A549 (cell line): Measurements from ENCODE around the gene SLC35F3.

Experiments
- E2F6 ChIP-seq: IDR thresholded peaks from 2 replicates; pipeline ENCODE4 v1.6.1; 2012; ENCODE audit warnings: low read depth, borderline replicate concordance
- EP300 ChIP-seq, 2 experiments: fragments of >200 bp; sonication (Bioruptor Twin); formaldehyde crosslinking; IDR thresholded peaks; 2 replicates in 1 of 2; 3 replicates in 1 of 2; pipeline ENCODE4 v1.6.1; 2016 to 2017
- JUN ChIP-seq, 2 experiments: fragments of >200 bp; sonication (Bioruptor Twin); formaldehyde crosslinking; IDR thresholded peaks; 2 replicates in 1 of 2; 3 replicates in 1 of 2; pipeline ENCODE4 v1.6.1; 2016 to 2017
- KDM5A ChIP-seq: fragments of 200-600 bp; sonication (generic); IDR thresholded peaks from 2 replicates; pipeline ENCODE4 v1.6.1; 2016; ENCODE audit warnings: antibody characterized with exemption, mild to moderate bottlenecking
- MAFK ChIP-seq: fragments of 450-650 bp; IDR thresholded peaks from 2 replicates; pipeline ENCODE4 v1.6.1; 2014; ENCODE audit not compliant: partially characterized antibody
- MAX ChIP-seq: IDR thresholded peaks from 2 replicates; pipeline ENCODE4 v1.6.1; 2012
- POLR2A ChIP-seq: IDR thresholded peaks from 2 replicates; pipeline ENCODE4 v1.6.1; 2012; ENCODE audit warnings: mild to moderate bottlenecking, low read length
- POLR2AphosphoS2 ChIP-seq: conservative IDR thresholded peaks from 2 replicates; pipeline ENCODE4 v1.6.1; 2012; ENCODE audit warnings: low read length, improper control_type of control experiment, inconsistent platforms
- RAD21 ChIP-seq, 2 experiments: fragments of >200 bp in 1 of 2; sonication (Bioruptor Twin) in 1 of 2; formaldehyde crosslinking in 1 of 2; IDR thresholded peaks in 1 of 2; conservative IDR thresholded peaks in 1 of 2; 2 replicates in 1 of 2; 3 replicates in 1 of 2; pipeline ENCODE4 v1.6.1; 2012 to 2018; ENCODE audit warnings: inconsistent platforms in 1 of 2
- RARB ChIP-seq: fragments of 250-450 bp; sonication (Bioruptor Pico); IDR thresholded peaks from 2 replicates; pipeline ENCODE4 v1.8.0; 2021; ENCODE audit warnings: mild to moderate bottlenecking, moderate library complexity
- RCOR1 ChIP-seq: fragments of 150-350 bp; IDR thresholded peaks from 2 replicates; pipeline ENCODE4 v1.6.1; 2014; ENCODE audit warnings: antibody characterized with exemption, low read length, low read depth
- TF ChIP-seq, protein P1 (sequence below): fragments of >200 bp; sonication (Bioruptor Twin); formaldehyde crosslinking; IDR thresholded peaks from 3 replicates; pipeline ENCODE4 v1.5.1; 2016

DNA sequence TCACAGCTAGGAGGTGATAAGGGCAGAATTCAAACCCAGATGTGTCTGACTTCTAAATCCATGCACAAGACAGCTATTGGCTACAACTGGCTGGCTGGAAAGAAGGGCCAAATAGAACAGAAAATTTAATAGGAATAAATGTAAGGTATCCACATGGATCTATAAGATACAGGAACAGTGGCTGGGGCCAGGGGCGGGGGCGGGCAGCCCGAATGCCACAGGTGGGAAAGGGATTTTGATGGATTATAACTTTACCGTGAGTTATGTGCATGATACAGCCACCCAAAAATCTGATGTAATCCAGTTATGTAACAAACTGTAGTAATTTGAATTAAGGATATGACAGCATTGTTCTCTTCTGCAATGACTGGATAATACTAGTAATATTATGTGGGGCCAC, 381.7 kb downstream of the SLC35F3 start:
- TF ChIP-seq KDM5A (no peak), RAD21 (conservative IDR thresholded peaks at IDR 0.05 in 1 of 2, IDR thresholded peaks at IDR 0.05 in 1 of 2) (no peak), POLR2AphosphoS2 (no peak), EP300 (IDR thresholded peaks at IDR 0.05) (no peak), MAX (no peak), RCOR1 (no peak), POLR2A (no peak), RARB (no peak), MAFK (no peak), E2F6 (no peak), JUN (IDR thresholded peaks at IDR 0.05) (no peak)
- TF ChIP-seq, protein P1, sequence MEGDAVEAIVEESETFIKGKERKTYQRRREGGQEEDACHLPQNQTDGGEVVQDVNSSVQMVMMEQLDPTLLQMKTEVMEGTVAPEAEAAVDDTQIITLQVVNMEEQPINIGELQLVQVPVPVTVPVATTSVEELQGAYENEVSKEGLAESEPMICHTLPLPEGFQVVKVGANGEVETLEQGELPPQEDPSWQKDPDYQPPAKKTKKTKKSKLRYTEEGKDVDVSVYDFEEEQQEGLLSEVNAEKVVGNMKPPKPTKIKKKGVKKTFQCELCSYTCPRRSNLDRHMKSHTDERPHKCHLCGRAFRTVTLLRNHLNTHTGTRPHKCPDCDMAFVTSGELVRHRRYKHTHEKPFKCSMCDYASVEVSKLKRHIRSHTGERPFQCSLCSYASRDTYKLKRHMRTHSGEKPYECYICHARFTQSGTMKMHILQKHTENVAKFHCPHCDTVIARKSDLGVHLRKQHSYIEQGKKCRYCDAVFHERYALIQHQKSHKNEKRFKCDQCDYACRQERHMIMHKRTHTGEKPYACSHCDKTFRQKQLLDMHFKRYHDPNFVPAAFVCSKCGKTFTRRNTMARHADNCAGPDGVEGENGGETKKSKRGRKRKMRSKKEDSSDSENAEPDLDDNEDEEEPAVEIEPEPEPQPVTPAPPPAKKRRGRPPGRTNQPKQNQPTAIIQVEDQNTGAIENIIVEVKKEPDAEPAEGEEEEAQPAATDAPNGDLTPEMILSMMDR, result no peak
